HUES48 (cell line): Measurements from ENCODE around the gene ETV3L.

ENCODE experiments used
- H3K27ac ChIP-seq: one replicate; pipeline ENCODE4 v1.7.0; 2013; ENCODE audit warnings: low read depth, low read length, inconsistent platforms
- H3K27me3 ChIP-seq: 2 replicates; pipeline ENCODE4 v1.6.1; 2013; ENCODE audit warnings: mild to moderate bottlenecking, low read length; ENCODE audit not compliant: control insufficient read depth, insufficient read depth
- H3K36me3 ChIP-seq: 2 replicates; pipeline ENCODE4 v1.6.1; 2013; ENCODE audit warnings: low read length; ENCODE audit not compliant: control insufficient read depth, insufficient read depth
- H3K4me1 ChIP-seq: 2 replicates; pipeline ENCODE4 v1.6.1; 2013; ENCODE audit warnings: mild to moderate bottlenecking, low read length; ENCODE audit not compliant: control insufficient read depth, insufficient read depth
- H3K4me3 ChIP-seq: 2 replicates; pipeline ENCODE4 v1.5.1; 2013; ENCODE audit warnings: mild to moderate bottlenecking, low read depth, low read length
- H3K9ac ChIP-seq: 2 replicates; pipeline ENCODE4 v1.6.1; 2013; ENCODE audit warnings: mild to moderate bottlenecking, low read depth, low read length, moderate library complexity
- H3K9me3 ChIP-seq: 2 replicates; pipeline ENCODE4 v1.6.1; 2013; ENCODE audit warnings: low read length; ENCODE audit not compliant: control insufficient read depth, insufficient read depth

ETV3L gene

GRCh38 chr1:157113631-157114030 lies 14.0 kb upstream of the ETV3L start:
- H3K4me3 ChIP-seq: no peak overlapping the region
- no peak overlapping the region for H3K9ac ChIP-seq
- H3K27ac ChIP-seq: peak overlapping the region; percentile 56
- H3K4me1 ChIP-seq: peaks cover 66% of the 10 kb centered on the region
- H3K27me3 ChIP-seq: peaks cover 16% of the 10 kb centered on the region
- no peaks in the 10 kb centered on the region for H3K9me3 ChIP-seq
- no peaks in the 10 kb centered on the region for H3K36me3 ChIP-seq

GRCh38 chr1:157113106-157113505 lies 13.5 kb upstream of the ETV3L start:
- Histone ChIP-seq H3K27ac (peak overlapping the region; percentile 56), H3K4me1 (peaks cover 65% of the 10 kb centered on the region), H3K9ac (no peak overlapping the region)

GRCh38 chr1:157112186-157112867 lies 12.7 kb upstream of the ETV3L start:
- Histone ChIP-seq H3K4me3 (0 out of 2 replicates have a peak overlapping the region, but pooled peaks have one; percentile 11), H3K9ac (no peak overlapping the region), H3K36me3 (no peaks in the 10 kb centered on the region), H3K9me3 (no peaks in the 10 kb centered on the region), H3K27ac (no peak overlapping the region), H3K27me3 (peaks cover 19% of the 10 kb centered on the region), H3K4me1 (peaks cover 59% of the 10 kb centered on the region)

More at GRCh38 chr1:157113106-157113505, 13.5 kb upstream of the ETV3L start:
- no peak overlapping the region for H3K4me3 ChIP-seq
- H3K27me3 ChIP-seq: peaks cover 16% of the 10 kb centered on the region
- no peaks in the 10 kb centered on the region for H3K36me3 ChIP-seq
- H3K9me3 ChIP-seq: no peaks in the 10 kb centered on the region

GRCh38 chr1:157111396-157112165 lies 12.0 kb upstream of the ETV3L start:
- Histone ChIP-seq H3K4me3 (0 out of 2 replicates have a peak overlapping the region, but pooled peaks have one; percentile 11), H3K9ac (no peak overlapping the region), H3K27ac (no peak overlapping the region), H3K27me3 (peaks cover 25% of the 10 kb centered on the region), H3K36me3 (no peaks in the 10 kb centered on the region), H3K4me1 (peaks cover 55% of the 10 kb centered on the region), H3K9me3 (no peaks in the 10 kb centered on the region)

GRCh38 chr1:157110686-157111085 lies 11.1 kb upstream of the ETV3L start:
- H3K9ac ChIP-seq: no peak overlapping the region
- peaks cover 46% of the 10 kb centered on the region for H3K4me1 ChIP-seq
- no peaks in the 10 kb centered on the region for H3K9me3 ChIP-seq
- no peak overlapping the region for H3K4me3 ChIP-seq
- H3K36me3 ChIP-seq: no peaks in the 10 kb centered on the region
- H3K27me3 ChIP-seq: peaks cover 25% of the 10 kb centered on the region
- no peak overlapping the region for H3K27ac ChIP-seq

- H3K4me1 ChIP-seq: peaks cover 43% of the 10 kb centered on the region
- no peaks in the 10 kb centered on the region for H3K9me3 ChIP-seq
- peaks cover 25% of the 10 kb centered on the region for H3K27me3 ChIP-seq
- no peak overlapping the region for H3K4me3 ChIP-seq
- H3K27ac ChIP-seq: no peak overlapping the region
- H3K9ac ChIP-seq: no peak overlapping the region
- H3K36me3 ChIP-seq: no peaks in the 10 kb centered on the region
Observed at GRCh38 chr1:157110003-157110402, 10.4 kb upstream of the ETV3L start.

GRCh38 chr1:157108448-157108847 lies 8.8 kb upstream of the ETV3L start:
- peaks cover 32% of the 10 kb centered on the region for H3K4me1 ChIP-seq
- no peak overlapping the region for H3K9ac ChIP-seq
- no peaks in the 10 kb centered on the region for H3K9me3 ChIP-seq
- no peak overlapping the region for H3K27ac ChIP-seq
- no peaks in the 10 kb centered on the region for H3K36me3 ChIP-seq
- H3K4me3 ChIP-seq: no peak overlapping the region
- H3K27me3 ChIP-seq: peaks cover 25% of the 10 kb centered on the region

GRCh38 chr1:157107702-157108101 lies 8.1 kb upstream of the ETV3L start:
- Histone ChIP-seq H3K27me3 (peaks cover 25% of the 10 kb centered on the region), H3K9me3 (no peaks in the 10 kb centered on the region), H3K36me3 (no peaks in the 10 kb centered on the region), H3K4me3 (no peak overlapping the region), H3K4me1 (peaks cover 25% of the 10 kb centered on the region), H3K9ac (no peak overlapping the region), H3K27ac (no peak overlapping the region)

- Histone ChIP-seq H3K27ac (no peak overlapping the region), H3K4me1 (peaks cover 16% of the 10 kb centered on the region; the same call in 1 of the 2 replicates), H3K36me3 (no peaks in the 10 kb centered on the region), H3K27me3 (peaks cover 16% of the 10 kb centered on the region; the same call in 1 of the 2 replicates), H3K9me3 (no peaks in the 10 kb centered on the region), H3K9ac (no peak overlapping the region), H3K4me3 (no peak overlapping the region)
Observed at GRCh38 chr1:157106813-157107189, 7.2 kb upstream of the ETV3L start.

GRCh38 chr1:157105988-157106812 lies 6.6 kb upstream of the ETV3L start:
- no peak overlapping the region for H3K27ac ChIP-seq
- no peak overlapping the region for H3K4me3 ChIP-seq
- H3K36me3 ChIP-seq: no peaks in the 10 kb centered on the region
- H3K9me3 ChIP-seq: no peaks in the 10 kb centered on the region
- H3K4me1 ChIP-seq: peaks cover 11% of the 10 kb centered on the region; the same call in 1 of the 2 replicates
- H3K27me3 ChIP-seq: peaks cover 13% of the 10 kb centered on the region; the same call in 1 of the 2 replicates
- no peak overlapping the region for H3K9ac ChIP-seq
